Naive thymus-derived CD4-positive, alpha-beta T cell (primary cell): ENCODE data around the gene SCYL1. TPM values are rescaled to one million over a fixed set of nuclear protein-coding genes. Genes with fewer than 3 reads are reported as not detected.

Source experiments
- ATAC-seq: fragments of 150-1000 bp; cut with Tn5 transposase; 2 replicates; pipeline ENCODE4 v1.10.0; 2021; ENCODE audit warnings: mild to moderate bottlenecking, moderate library complexity
- CTCF ChIA-PET: fragments of 350-600 bp; sonication (Branson Sonifier 250); formaldehyde crosslinking; loops from one replicate; lab custom pipeline; 2021; ENCODE audit warnings: antibody characterized with exemption; lab: Charles Lee
- POLR2A ChIA-PET: fragments of 350-600 bp; sonication (Branson Sonifier 250); formaldehyde crosslinking; loops from one replicate; lab custom pipeline; 2021; ENCODE audit warnings: antibody characterized with exemption, inconsistent platforms; lab: Charles Lee
- DNase-seq, 9 donors: peaks; one replicate each; pipeline versions ENCODE4 v3.0.0 to v3.0.0-alpha.2; 2020 to 2022; ENCODE audit warnings: mixed read lengths in 1 of 9
- H3K27ac ChIP-seq: one replicate; pipeline ENCODE4 v1.7.0; 2013; ENCODE audit warnings: mild to moderate bottlenecking, low read depth, low read length, moderate library complexity
- H3K27me3 ChIP-seq, 2 donors: one replicate each; pipeline ENCODE4 v1.7.0; 2013; ENCODE audit warnings: low read length in 2 of 2, mild to moderate bottlenecking in 2 of 2, moderate library complexity in 2 of 2; ENCODE audit not compliant: control insufficient read depth in 2 of 2, insufficient read depth in 2 of 2
- H3K36me3 ChIP-seq, 3 experiments: 1 replicate in 2 of 3; 2 replicates in 1 of 3; pipeline ENCODE4 v1.7.0; 2013; ENCODE audit warnings: low read length in 3 of 3, mild to moderate bottlenecking in 3 of 3, moderate library complexity in 1 of 3; ENCODE audit not compliant: insufficient read depth in 3 of 3, control insufficient read depth in 2 of 3
- H3K4me1 ChIP-seq, 2 donors: one replicate each; pipeline ENCODE4 v1.7.0; 2013; ENCODE audit warnings: low read length in 2 of 2, mild to moderate bottlenecking in 2 of 2, moderate library complexity in 1 of 2; ENCODE audit not compliant: control insufficient read depth in 2 of 2, insufficient read depth in 2 of 2
- H3K4me3 ChIP-seq: 2 replicates; pipeline ENCODE4 v1.7.0; 2013; ENCODE audit warnings: mild to moderate bottlenecking, low read length
- H3K9me3 ChIP-seq, 3 experiments: 1 replicate in 2 of 3; 2 replicates in 1 of 3; pipeline ENCODE4 v1.7.0; 2013; ENCODE audit warnings: low read length in 3 of 3; ENCODE audit not compliant: control insufficient read depth in 2 of 3
- H3K27ac Mint-ChIP-seq, 9 donors: one replicate each; pipeline ENCODE4 v1.8.0; 2020 to 2022; ENCODE audit warnings: mixed read lengths in 9 of 9, mild to moderate bottlenecking in 8 of 9, moderate library complexity in 5 of 9, inconsistent platforms in 2 of 9
- H3K27me3 Mint-ChIP-seq, 5 donors: one replicate each; pipeline ENCODE4 v1.8.0; 2021 to 2022; ENCODE audit warnings: mixed read lengths in 5 of 5, mild to moderate bottlenecking in 1 of 5
- H3K36me3 Mint-ChIP-seq, 5 donors: one replicate each; pipeline ENCODE4 v1.8.0; 2020 to 2022; ENCODE audit warnings: mixed read lengths in 5 of 5, mild to moderate bottlenecking in 3 of 5, inconsistent platforms in 1 of 5
- H3K4me1 Mint-ChIP-seq, 7 donors: one replicate each; pipeline ENCODE4 v1.8.0; 2020 to 2022; ENCODE audit warnings: mixed read lengths in 7 of 7, mild to moderate bottlenecking in 3 of 7, inconsistent platforms in 1 of 7
- H3K4me3 Mint-ChIP-seq, 10 donors: one replicate each; pipeline ENCODE4 v1.8.0; 2020 to 2022; ENCODE audit warnings: mild to moderate bottlenecking in 10 of 10, mixed read lengths in 10 of 10, moderate library complexity in 6 of 10, inconsistent platforms in 2 of 10
- H3K9me3 Mint-ChIP-seq, 11 donors: one replicate each; pipeline ENCODE4 v1.8.0; 2020 to 2022; ENCODE audit warnings: mixed read lengths in 11 of 11, mild to moderate bottlenecking in 4 of 11, inconsistent platforms in 1 of 11, moderate library complexity in 1 of 11
- intact Hi-C, 2 donors: fragments of 100-400 bp; cut with micrococcal nuclease; formaldehyde crosslinking; loops; one replicate each; pipeline ENCODE4 v1.15.1; 2023
- polyA plus RNA-seq, 2 donors: library from polyadenylated mRNA; unstranded; fragments of 300-500 nt; fragmentation: Illumina TruSeq; gene quantifications; one replicate each; pipeline ENCODE4 v1.2.3, GENCODE V29; 2021
- total RNA-seq, 6 experiments: library from RNA in 5 of 6; stranded (reverse) in 5 of 6; gene quantifications; 1 replicate in 5 of 6; 2 replicates in 1 of 6; pipeline ENCODE4 v1.2.3 and lab custom pipeline; 2021 to 2026

Gene SCYL1
- total and polyA plus RNA-seq, 7 experiments from 2014 or later = 27.0 to 79.8 (median 69.1) TPM

DNA sequence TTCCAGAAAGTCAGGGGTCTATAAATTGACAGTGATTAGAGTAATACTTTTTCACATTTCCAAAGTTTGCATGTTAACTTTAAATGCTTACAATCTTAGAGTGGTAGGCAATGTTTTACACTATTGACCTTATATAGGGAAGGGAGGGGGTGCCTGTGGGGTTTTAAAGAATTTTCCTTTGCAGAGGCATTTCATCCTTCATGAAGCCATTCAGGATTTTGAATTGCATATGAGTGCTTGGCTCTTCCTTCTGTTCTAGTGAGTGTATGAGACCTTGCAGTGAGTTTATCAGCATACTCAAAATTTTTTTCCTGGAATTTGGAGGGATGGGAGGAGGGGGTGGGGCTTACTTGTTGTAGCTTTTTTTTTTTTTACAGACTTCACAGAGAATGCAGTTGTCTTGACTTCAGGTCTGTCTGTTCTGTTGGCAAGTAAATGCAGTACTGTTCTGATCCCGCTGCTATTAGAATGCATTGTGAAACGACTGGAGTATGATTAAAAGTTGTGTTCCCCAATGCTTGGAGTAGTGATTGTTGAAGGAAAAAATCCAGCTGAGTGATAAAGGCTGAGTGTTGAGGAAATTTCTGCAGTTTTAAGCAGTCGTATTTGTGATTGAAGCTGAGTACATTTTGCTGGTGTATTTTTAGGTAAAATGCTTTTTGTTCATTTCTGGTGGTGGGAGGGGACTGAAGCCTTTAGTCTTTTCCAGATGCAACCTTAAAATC is 20.8 kb upstream of the SCYL1 start:
- DNase-seq (peak in 3 of 9 donors; percentile 22 to 32 (median 26)), ATAC-seq (no peak)
- Mint-ChIP-seq H3K4me3 (no peak overlapping the region), H3K9me3 (peaks cover 0 to 20% (median 0%) of the 10 kb centered on the region in 11 donors), H3K4me1 (peaks cover 37 to 53% (median 43%) of the 10 kb centered on the region in 7 donors), H3K36me3 (peaks cover 23 to 33% (median 31%) of the 10 kb centered on the region in 5 donors), H3K27me3 (peaks cover 0 to 10% (median 0%) of the 10 kb centered on the region in 5 donors), H3K27ac (peak overlapping the region in 8 of 9 donors; percentile 70 to 88 (median 84))
- Histone ChIP-seq H3K27ac (peak overlapping the region; percentile 99), H3K4me1 (peaks cover 31 to 35% of the 10 kb centered on the region in 2 donors), H3K36me3 (peaks cover 60 to 62% (median 61%) of the 10 kb centered on the region in 3 experiments), H3K9me3 (no peaks in the 10 kb centered on the region), H3K27me3 (no peaks in the 10 kb centered on the region), H3K4me3 (peak overlapping the region; percentile 99)
- ChIA-PET POLR2A (interaction anchor here (0.6 to 27.5 kb wide), 20 partner anchors 10 to 356 kb away, joined by 3 to 2591 read pairs (median 4); partner anchors contain the start of genes FRMD8, MALAT1, MUS81 and NEAT1), CTCF (interaction anchor here (0.6 to 7.8 kb wide), 7 partner anchors 13 to 241 kb away, joined by 3 to 90 read pairs (median 4); no protein-coding TSS in a partner anchor)
- intact Hi-C loops = no loop called here

DNA sequence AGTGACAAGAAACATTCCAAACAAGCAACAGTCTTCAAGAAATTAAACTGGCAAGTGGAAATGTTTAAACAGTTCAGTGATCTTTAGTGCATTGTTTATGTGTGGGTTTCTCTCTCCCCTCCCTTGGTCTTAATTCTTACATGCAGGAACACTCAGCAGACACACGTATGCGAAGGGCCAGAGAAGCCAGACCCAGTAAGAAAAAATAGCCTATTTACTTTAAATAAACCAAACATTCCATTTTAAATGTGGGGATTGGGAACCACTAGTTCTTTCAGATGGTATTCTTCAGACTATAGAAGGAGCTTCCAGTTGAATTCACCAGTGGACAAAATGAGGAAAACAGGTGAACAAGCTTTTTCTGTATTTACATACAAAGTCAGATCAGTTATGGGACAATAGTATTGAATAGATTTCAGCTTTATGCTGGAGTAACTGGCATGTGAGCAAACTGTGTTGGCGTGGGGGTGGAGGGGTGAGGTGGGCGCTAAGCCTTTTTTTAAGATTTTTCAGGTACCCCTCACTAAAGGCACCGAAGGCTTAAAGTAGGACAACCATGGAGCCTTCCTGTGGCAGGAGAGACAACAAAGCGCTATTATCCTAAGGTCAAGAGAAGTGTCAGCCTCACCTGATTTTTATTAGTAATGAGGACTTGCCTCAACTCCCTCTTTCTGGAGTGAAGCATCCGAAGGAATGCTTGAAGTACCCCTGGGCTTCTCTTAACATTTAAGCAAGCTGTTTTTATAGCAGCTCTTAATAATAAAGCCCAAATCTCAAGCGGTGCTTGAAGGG is 20.0 kb upstream of the SCYL1 start:
- ATAC-seq = no peak
- Histone ChIP-seq H3K27ac (peak overlapping the region; percentile 99), H3K4me1 (peaks cover 31 to 35% of the 10 kb centered on the region in 2 donors), H3K4me3 (peak overlapping the region; percentile 99), H3K36me3 (peaks cover 60 to 62% (median 61%) of the 10 kb centered on the region in 3 experiments), H3K27me3 (no peaks in the 10 kb centered on the region), H3K9me3 (no peaks in the 10 kb centered on the region)
- intact Hi-C loops = no loop called here
- DNase-seq = peak in 2 of 9 donors; percentile 16 to 19
- H3K9me3 Mint-ChIP-seq = peaks cover 0 to 24% (median 0%) of the 10 kb centered on the region in 11 donors
- peak overlapping the region in 8 of 9 donors; percentile 78 to 92 (median 87) for H3K27ac Mint-ChIP-seq
- H3K4me1 Mint-ChIP-seq = peaks cover 41 to 56% (median 46%) of the 10 kb centered on the region in 7 donors
- no peak overlapping the region for H3K4me3 Mint-ChIP-seq
- H3K36me3 Mint-ChIP-seq = peaks cover 23 to 33% (median 31%) of the 10 kb centered on the region in 5 donors
- ChIA-PET POLR2A (interaction anchor here (0.6 to 27.5 kb wide), 33 partner anchors 11 to 637 kb away, joined by 3 to 2591 read pairs (median 5); partner anchors contain the start of genes EHBP1L1, FAM89B, FRMD8 and MALAT1), CTCF (interaction anchor here (0.6 to 7.8 kb wide), 10 partner anchors 10 to 755 kb away, joined by 3 to 90 read pairs (median 4); no protein-coding TSS in a partner anchor)
- H3K27me3 Mint-ChIP-seq = peaks cover 0 to 10% (median 0%) of the 10 kb centered on the region in 5 donors

DNA sequence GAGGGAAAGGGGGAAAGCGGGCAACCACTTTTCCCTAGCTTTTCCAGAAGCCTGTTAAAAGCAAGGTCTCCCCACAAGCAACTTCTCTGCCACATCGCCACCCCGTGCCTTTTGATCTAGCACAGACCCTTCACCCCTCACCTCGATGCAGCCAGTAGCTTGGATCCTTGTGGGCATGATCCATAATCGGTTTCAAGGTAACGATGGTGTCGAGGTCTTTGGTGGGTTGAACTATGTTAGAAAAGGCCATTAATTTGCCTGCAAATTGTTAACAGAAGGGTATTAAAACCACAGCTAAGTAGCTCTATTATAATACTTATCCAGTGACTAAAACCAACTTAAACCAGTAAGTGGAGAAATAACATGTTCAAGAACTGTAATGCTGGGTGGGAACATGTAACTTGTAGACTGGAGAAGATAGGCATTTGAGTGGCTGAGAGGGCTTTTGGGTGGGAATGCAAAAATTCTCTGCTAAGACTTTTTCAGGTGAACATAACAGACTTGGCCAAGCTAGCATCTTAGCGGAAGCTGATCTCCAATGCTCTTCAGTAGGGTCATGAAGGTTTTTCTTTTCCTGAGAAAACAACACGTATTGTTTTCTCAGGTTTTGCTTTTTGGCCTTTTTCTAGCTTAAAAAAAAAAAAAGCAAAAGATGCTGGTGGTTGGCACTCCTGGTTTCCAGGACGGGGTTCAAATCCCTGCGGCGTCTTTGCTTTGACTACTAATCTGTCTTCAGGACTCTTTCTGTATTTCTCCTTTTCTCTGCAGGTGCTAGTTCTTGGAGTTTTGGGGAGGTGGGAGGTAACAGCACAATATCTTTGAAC is 19.2 kb upstream of the SCYL1 start:
- Histone ChIP-seq H3K27ac (peak overlapping the region; percentile 99), H3K9me3 (no peaks in the 10 kb centered on the region), H3K4me3 (peak overlapping the region; percentile 99), H3K4me1 (peaks cover 34 to 35% of the 10 kb centered on the region in 2 donors), H3K27me3 (no peaks in the 10 kb centered on the region), H3K36me3 (peaks cover 54 to 58% (median 55%) of the 10 kb centered on the region in 3 experiments)
- H3K27me3 Mint-ChIP-seq = peaks cover 0 to 10% (median 0%) of the 10 kb centered on the region in 5 donors
- H3K4me3 Mint-ChIP-seq = no peak overlapping the region
- H3K36me3 Mint-ChIP-seq = peaks cover 23 to 33% (median 31%) of the 10 kb centered on the region in 5 donors
- POLR2A ChIA-PET = interaction anchor here (0.6 to 27.5 kb wide), 41 partner anchors 10 to 638 kb away, joined by 3 to 2591 read pairs (median 4); partner anchors contain the start of genes CCDC85B, DPF2, EHBP1L1 and FAM89B
- ATAC-seq (no peak), DNase-seq (peak in 4 of 9 donors; percentile 23 to 33 (median 31))
- peaks cover 0 to 24% (median 0%) of the 10 kb centered on the region in 11 donors for H3K9me3 Mint-ChIP-seq
- intact Hi-C loops = no loop called here
- peak overlapping the region in 8 of 9 donors; percentile 78 to 92 (median 88) for H3K27ac Mint-ChIP-seq
- CTCF ChIA-PET = interaction anchor here (0.6 to 7.8 kb wide), 13 partner anchors 7 to 756 kb away, joined by 3 to 90 read pairs (median 4); partner anchors contain the start of gene MALAT1
- peaks cover 44 to 59% (median 50%) of the 10 kb centered on the region in 7 donors for H3K4me1 Mint-ChIP-seq

DNA sequence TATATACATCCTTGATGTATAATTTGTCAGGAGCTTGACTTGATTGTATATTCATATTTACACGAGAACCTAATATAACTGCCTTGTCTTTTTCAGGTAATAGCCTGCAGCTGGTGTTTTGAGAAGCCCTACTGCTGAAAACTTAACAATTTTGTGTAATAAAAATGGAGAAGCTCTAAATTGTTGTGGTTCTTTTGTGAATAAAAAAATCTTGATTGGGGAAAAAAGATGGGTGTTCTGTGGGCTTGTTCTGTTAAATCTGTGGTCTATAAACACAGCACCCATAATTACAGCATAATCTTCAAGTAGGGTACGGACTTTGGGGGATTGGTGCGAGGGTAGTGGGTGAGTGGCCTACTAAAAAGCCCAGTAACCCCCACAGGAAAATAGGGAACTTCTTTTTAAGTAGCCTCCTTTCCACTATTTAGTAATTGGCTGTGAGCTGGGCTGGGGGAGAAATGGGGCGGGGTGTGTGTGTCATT is 18.6 kb upstream of the SCYL1 start:
- no peaks in the 10 kb centered on the region for H3K27me3 ChIP-seq
- Mint-ChIP-seq H3K4me3 (no peak overlapping the region), H3K27ac (peak overlapping the region in 8 of 9 donors; percentile 78 to 92 (median 88)), H3K27me3 (peaks cover 0 to 8% (median 0%) of the 10 kb centered on the region in 5 donors), H3K9me3 (peaks cover 0 to 24% (median 0%) of the 10 kb centered on the region in 11 donors), H3K36me3 (peaks cover 23 to 33% (median 31%) of the 10 kb centered on the region in 5 donors), H3K4me1 (peaks cover 46 to 59% (median 49%) of the 10 kb centered on the region in 7 donors)
- H3K4me3 ChIP-seq = peak overlapping the region; percentile 99
- H3K36me3 ChIP-seq = peaks cover 48 to 52% (median 49%) of the 10 kb centered on the region in 3 experiments
- H3K9me3 ChIP-seq = no peaks in the 10 kb centered on the region
- CTCF ChIA-PET = interaction anchor here (0.7 to 7.8 kb wide), 9 partner anchors 8 to 124 kb away, joined by 3 to 90 read pairs (median 7); partner anchors contain the start of gene MALAT1
- POLR2A ChIA-PET = interaction anchor here (0.6 to 27.5 kb wide), 32 partner anchors 9 to 384 kb away, joined by 3 to 2591 read pairs (median 4); partner anchors contain the start of genes CCDC85B, DPF2, FAM89B and FRMD8
- DNase-seq (peak in 1 of 9 donors; percentile 43), ATAC-seq (no peak)
- intact Hi-C loops = no loop called here
- peaks cover 35 to 38% of the 10 kb centered on the region in 2 donors for H3K4me1 ChIP-seq
- H3K27ac ChIP-seq = peak overlapping the region; percentile 99

DNA sequence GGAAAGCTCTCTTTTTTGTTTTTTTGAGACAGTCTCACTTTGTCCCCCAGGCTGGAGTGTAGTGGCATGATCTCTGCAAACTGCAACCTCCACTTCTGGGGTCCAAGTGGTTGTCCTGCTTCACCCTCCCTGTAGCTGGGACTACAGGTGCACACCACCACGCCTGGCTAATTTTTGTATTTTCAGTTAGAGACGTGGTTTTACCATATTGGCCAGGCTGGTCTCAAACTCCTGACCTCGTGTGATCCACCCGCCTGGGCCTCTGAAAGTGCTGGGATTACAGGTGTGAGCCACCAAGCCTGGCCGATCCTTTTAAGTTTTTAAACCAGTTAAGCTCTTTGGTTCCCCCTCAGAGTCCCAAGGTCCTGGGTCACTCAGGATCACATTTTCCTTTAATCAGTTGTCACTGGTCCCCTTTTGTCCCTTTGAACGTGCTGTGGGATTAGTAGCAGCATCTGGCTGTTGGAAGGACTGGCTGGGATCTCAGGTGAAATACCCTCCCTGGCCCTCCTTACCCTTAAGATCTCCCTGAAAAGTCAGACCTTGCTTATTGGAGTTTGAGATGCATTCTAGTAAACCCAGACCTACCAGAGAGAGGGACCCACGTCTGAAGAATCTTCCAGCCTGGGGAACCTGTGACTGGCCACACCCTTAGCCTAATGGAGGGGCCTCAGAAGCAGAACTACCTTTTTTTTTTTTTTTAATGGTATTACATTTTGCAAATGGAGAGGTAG is 17.9 kb upstream of the SCYL1 start:
- Histone ChIP-seq H3K27ac (peak overlapping the region; percentile 99), H3K4me1 (peaks cover 35 to 38% of the 10 kb centered on the region in 2 donors), H3K27me3 (no peaks in the 10 kb centered on the region), H3K36me3 (peaks cover 42 to 45% (median 43%) of the 10 kb centered on the region in 3 experiments), H3K9me3 (no peaks in the 10 kb centered on the region), H3K4me3 (peak overlapping the region; percentile 99)
- H3K27me3 Mint-ChIP-seq = peaks cover 0 to 4% (median 0%) of the 10 kb centered on the region in 5 donors
- peaks cover 23 to 33% (median 31%) of the 10 kb centered on the region in 5 donors for H3K36me3 Mint-ChIP-seq
- DNase-seq (peak in 7 of 9 donors; percentile 40 to 65 (median 58)), ATAC-seq (peak; percentile 57)
- ChIA-PET CTCF (interaction anchor here (0.7 to 7.8 kb wide), 9 partner anchors 9 to 281 kb away, joined by 3 to 90 read pairs (median 9); partner anchors contain the start of gene MALAT1), POLR2A (interaction anchor here (0.6 to 27.5 kb wide), 36 partner anchors 9 to 383 kb away, joined by 3 to 2591 read pairs (median 4); partner anchors contain the start of genes CCDC85B, DPF2, FAM89B and FRMD8)
- H3K4me1 Mint-ChIP-seq = peaks cover 46 to 56% (median 49%) of the 10 kb centered on the region in 7 donors
- peak overlapping the region in 8 of 9 donors; percentile 78 to 92 (median 88) for H3K27ac Mint-ChIP-seq
- peaks cover 0 to 22% (median 0%) of the 10 kb centered on the region in 11 donors for H3K9me3 Mint-ChIP-seq
- intact Hi-C loops = loop anchor here in 1 of 2 donors (1.0 kb wide), 1 partner anchor 8 kb away; the partner anchor contains the start of gene MALAT1
- no peak overlapping the region for H3K4me3 Mint-ChIP-seq
